ENCODE measurements around the gene AUH. TPM values are rescaled to one million over a fixed set of nuclear protein-coding genes. Genes with fewer than 3 reads are reported as not detected.

The AUH gene
- total RNA-seq, 1 experiment from 2014 or later: 29.0 TPM

DNA sequence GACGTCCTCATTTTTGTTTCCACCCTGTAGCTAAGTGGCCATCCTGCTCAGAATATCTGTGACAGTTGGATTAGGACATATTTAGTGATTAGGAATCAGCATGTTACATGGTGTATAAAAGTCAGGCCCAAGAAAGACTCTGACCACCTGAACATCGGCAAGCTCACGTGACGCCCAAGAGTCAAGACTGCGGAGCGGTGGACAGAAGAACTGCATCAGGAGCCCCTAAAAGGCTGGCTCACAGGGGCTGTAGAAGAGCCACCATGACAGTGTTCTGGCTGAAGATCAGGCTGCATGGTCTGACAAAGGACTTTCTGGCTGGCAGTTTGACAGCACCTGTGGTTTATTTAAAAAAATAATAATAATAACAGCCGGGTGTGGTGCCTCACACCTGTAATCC is 185.3 kb downstream of the AUH start:
- DNase-seq (ENCODE audit: low read depth, low spot score): no peak

More for the DNA sequence above, 185.3 kb downstream of the AUH start:
- Histone ChIP-seq H3K79me2 (ENCODE audit: insufficient read depth, low read length) (no peaks in the 10 kb centered on the region), H3K4me2 (ENCODE audit: low read length) (no peak overlapping the region), H3K27me3 (ENCODE audit: insufficient read depth, low read length) (no peaks in the 10 kb centered on the region), H3K9me3 (ENCODE audit: control insufficient read depth in 1 of 2, insufficient read depth in 1 of 2, low read depth in 1 of 2, low read length in 2 of 2) (no peaks in the 10 kb centered on the region), H2AFZ (ENCODE audit: low read depth, low read length, poor library complexity, severe bottlenecking) (no peak overlapping the region), H4K20me1 (ENCODE audit: insufficient read depth) (no peaks in the 10 kb centered on the region), H3K9me2 (ENCODE audit: insufficient read depth) (no peaks in the 10 kb centered on the region), H3K9ac (ENCODE audit: low read length) (no peak overlapping the region), H3K36me3 (ENCODE audit: control insufficient read depth in 1 of 2, insufficient read depth in 2 of 2, low read length in 2 of 2) (no peaks in the 10 kb centered on the region), H3K4me3 (replicated peaks in 1 of 2; ENCODE audit: low read depth in 1 of 2, low read length in 2 of 2) (no peak overlapping the region), H3K27ac (ENCODE audit: low read depth, low read length) (no peak overlapping the region), H3K4me1 (ENCODE audit: control insufficient read depth in 1 of 2, insufficient read depth in 2 of 2, low read length in 2 of 2) (peaks cover 10 to 27% of the 10 kb centered on the region in 2 experiments)
- TF ChIP-seq SIN3A (IDR thresholded peaks at IDR 0.05; ENCODE audit: low read depth): no peak
- TF ChIP-seq, protein P1, sequence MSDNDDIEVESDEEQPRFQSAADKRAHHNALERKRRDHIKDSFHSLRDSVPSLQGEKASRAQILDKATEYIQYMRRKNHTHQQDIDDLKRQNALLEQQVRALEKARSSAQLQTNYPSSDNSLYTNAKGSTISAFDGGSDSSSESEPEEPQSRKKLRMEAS (IDR thresholded peaks at IDR 0.05): no peak
- TF ChIP-seq ZFX (IDR thresholded peaks at IDR 0.05): no peak
- TF ChIP-seq JUND (IDR thresholded peaks at IDR 0.05): no peak
- TF ChIP-seq, protein P2, sequence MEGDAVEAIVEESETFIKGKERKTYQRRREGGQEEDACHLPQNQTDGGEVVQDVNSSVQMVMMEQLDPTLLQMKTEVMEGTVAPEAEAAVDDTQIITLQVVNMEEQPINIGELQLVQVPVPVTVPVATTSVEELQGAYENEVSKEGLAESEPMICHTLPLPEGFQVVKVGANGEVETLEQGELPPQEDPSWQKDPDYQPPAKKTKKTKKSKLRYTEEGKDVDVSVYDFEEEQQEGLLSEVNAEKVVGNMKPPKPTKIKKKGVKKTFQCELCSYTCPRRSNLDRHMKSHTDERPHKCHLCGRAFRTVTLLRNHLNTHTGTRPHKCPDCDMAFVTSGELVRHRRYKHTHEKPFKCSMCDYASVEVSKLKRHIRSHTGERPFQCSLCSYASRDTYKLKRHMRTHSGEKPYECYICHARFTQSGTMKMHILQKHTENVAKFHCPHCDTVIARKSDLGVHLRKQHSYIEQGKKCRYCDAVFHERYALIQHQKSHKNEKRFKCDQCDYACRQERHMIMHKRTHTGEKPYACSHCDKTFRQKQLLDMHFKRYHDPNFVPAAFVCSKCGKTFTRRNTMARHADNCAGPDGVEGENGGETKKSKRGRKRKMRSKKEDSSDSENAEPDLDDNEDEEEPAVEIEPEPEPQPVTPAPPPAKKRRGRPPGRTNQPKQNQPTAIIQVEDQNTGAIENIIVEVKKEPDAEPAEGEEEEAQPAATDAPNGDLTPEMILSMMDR (IDR thresholded peaks at IDR 0.05 in 2 of 3, conservative IDR thresholded peaks at IDR 0.05 in 1 of 3; ENCODE audit: borderline replicate concordance in 1 of 3, insufficient read depth in 1 of 3, low read depth in 2 of 3, low read length in 2 of 3): no peak
- TF ChIP-seq CEBPB (IDR thresholded peaks at IDR 0.05; ENCODE audit: low read depth): no peak
- TF ChIP-seq TCF7L2 (IDR thresholded peaks at IDR 0.05; ENCODE audit: borderline replicate concordance, extremely low read depth, insufficient read depth, insufficient read length): no peak
- TF ChIP-seq CBX3 (IDR thresholded peaks at IDR 0.05; ENCODE audit: low read depth): no peak
- no peak for TF ChIP-seq SP1 (IDR thresholded peaks at IDR 0.05; ENCODE audit: low read depth)
- TF ChIP-seq, protein P3, sequence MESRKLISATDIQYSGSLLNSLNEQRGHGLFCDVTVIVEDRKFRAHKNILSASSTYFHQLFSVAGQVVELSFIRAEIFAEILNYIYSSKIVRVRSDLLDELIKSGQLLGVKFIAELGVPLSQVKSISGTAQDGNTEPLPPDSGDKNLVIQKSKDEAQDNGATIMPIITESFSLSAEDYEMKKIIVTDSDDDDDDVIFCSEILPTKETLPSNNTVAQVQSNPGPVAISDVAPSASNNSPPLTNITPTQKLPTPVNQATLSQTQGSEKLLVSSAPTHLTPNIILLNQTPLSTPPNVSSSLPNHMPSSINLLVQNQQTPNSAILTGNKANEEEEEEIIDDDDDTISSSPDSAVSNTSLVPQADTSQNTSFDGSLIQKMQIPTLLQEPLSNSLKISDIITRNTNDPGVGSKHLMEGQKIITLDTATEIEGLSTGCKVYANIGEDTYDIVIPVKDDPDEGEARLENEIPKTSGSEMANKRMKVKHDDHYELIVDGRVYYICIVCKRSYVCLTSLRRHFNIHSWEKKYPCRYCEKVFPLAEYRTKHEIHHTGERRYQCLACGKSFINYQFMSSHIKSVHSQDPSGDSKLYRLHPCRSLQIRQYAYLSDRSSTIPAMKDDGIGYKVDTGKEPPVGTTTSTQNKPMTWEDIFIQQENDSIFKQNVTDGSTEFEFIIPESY (IDR thresholded peaks at IDR 0.05; ENCODE audit: extremely low read depth, insufficient replicate concordance, low read length): no peak
- TF ChIP-seq EZH2 (IDR thresholded peaks at IDR 0.05): no peak
- TF ChIP-seq RAD21 (IDR thresholded peaks at IDR 0.05; ENCODE audit: low read depth): no peak
- POLR2A ChIA-PET: no interaction called here
- no peak for ATAC-seq
- no TSS peak for BruUV-seq (replicated peaks)
- RAD21 ChIA-PET (ENCODE audit: low non-redundant PET in 1 of 2, low total read pairs in 2 of 2, uncharacterized antibody in 2 of 2, unreplicated experiment in 2 of 2): no interaction called here
- CTCF ChIA-PET: no interaction called here
- intact Hi-C loops (cut with micrococcal nuclease): no loop called here

Data from HCT116 (cell line).